Measurements from ENCODE around the gene CCDC107. TPM values are rescaled to one million over a fixed set of nuclear protein-coding genes. Genes with fewer than 3 reads are reported as not detected.
A peak's percentile ranks its signal among the peaks of the same experiment; 100 is the strongest.

The CCDC107 gene
- total and polyA plus RNA-seq, 7 donors, result 15.4 to 49.4 (median 27.9) TPM

GRCh38 chr9:35697486-35697885, 39.4 kb downstream of the CCDC107 start:
- no peaks in the 10 kb centered on the region for H3K27me3 ChIP-seq (ENCODE audit: insufficient read depth in 3 of 3, low read length in 2 of 3)
- 74 to 78% (median 77%) methylated on average over 14 of the region's 14 CpGs for WGBS, 3 donors
- ATAC-seq, result peak in 1 of 4 donors; percentile 4
- no peak for TF ChIP-seq CTCF (IDR thresholded peaks at IDR 0.05)
- H3K36me3 ChIP-seq (ENCODE audit: insufficient read depth in 1 of 2, low read depth in 1 of 2), result peaks cover 20 to 70% of the 10 kb centered on the region in 2 donors
- intact Hi-C loops (cut with DNase I), result loop anchor here (5.0 to 10.0 kb wide), 3 partner anchors 35 to 213 kb away; partner anchors contain the start of gene TESK1 (in 1 of the 2)
- no peaks in the 10 kb centered on the region for H3K9me3 ChIP-seq
- DNase-seq, result peak in 1 of 2 donors; percentile 59
- peaks cover 11% of the 10 kb centered on the region for H3K4me1 ChIP-seq
- no peak overlapping the region for H3K4me3 ChIP-seq
- no peak overlapping the region for H3K27ac ChIP-seq

GRCh38 chr9:35698231-35698630, 40.1 kb downstream of the CCDC107 start:
- 92 to 94% (median 93%) methylated on average over 5 of the region's 5 CpGs for WGBS, 3 donors
- DNase-seq (peak in 1 of 2 donors; percentile 27), ATAC-seq (no peak)
- Histone ChIP-seq H3K27me3 (ENCODE audit: insufficient read depth in 3 of 3, low read length in 2 of 3) (no peaks in the 10 kb centered on the region), H3K27ac (no peak overlapping the region), H3K4me1 (peaks cover 11% of the 10 kb centered on the region), H3K9me3 (no peaks in the 10 kb centered on the region), H3K4me3 (no peak overlapping the region), H3K36me3 (ENCODE audit: insufficient read depth in 1 of 2, low read depth in 1 of 2) (peaks cover 22 to 77% of the 10 kb centered on the region in 2 donors)
- intact Hi-C loops (cut with DNase I), result loop anchor here (2.0 to 10.0 kb wide), 4 partner anchors 27 to 213 kb away; partner anchors contain the start of gene TESK1 (in 1 of the 2)
- TF ChIP-seq CTCF (IDR thresholded peaks at IDR 0.05), result no peak

- intact Hi-C loops (cut with DNase I), result loop anchor here in 1 of 2 donors (10.0 kb wide), 1 partner anchor 295 kb away; no protein-coding TSS in a partner anchor
- H3K4me1 ChIP-seq, result peaks cover 8% of the 10 kb centered on the region
- no peak overlapping the region for H3K27ac ChIP-seq
- no peak for TF ChIP-seq CTCF (IDR thresholded peaks at IDR 0.05)
- no peaks in the 10 kb centered on the region for H3K9me3 ChIP-seq
- peaks cover 26 to 95% of the 10 kb centered on the region in 2 donors for H3K36me3 ChIP-seq (ENCODE audit: insufficient read depth in 1 of 2, low read depth in 1 of 2)
- H3K4me3 ChIP-seq, result no peak overlapping the region
- ATAC-seq, result no peak
- 87 to 92% (median 90%) methylated on average over 11 of the region's 11 CpGs for WGBS, 3 donors
- no peaks in the 10 kb centered on the region for H3K27me3 ChIP-seq (ENCODE audit: insufficient read depth in 3 of 3, low read length in 2 of 3)
- peak in 1 of 2 donors; percentile 24 for DNase-seq
Measured at GRCh38 chr9:35700031-35700430, 41.9 kb downstream of the CCDC107 start.

- no peak overlapping the region for H3K4me3 ChIP-seq
- H3K27me3 ChIP-seq (ENCODE audit: insufficient read depth in 3 of 3, low read length in 2 of 3), result no peaks in the 10 kb centered on the region
- H3K36me3 ChIP-seq (ENCODE audit: insufficient read depth in 1 of 2, low read depth in 1 of 2), result peaks cover 26 to 100% of the 10 kb centered on the region in 2 donors
- no peaks in the 10 kb centered on the region for H3K9me3 ChIP-seq
- H3K27ac ChIP-seq, result no peak overlapping the region
- DNase-seq, result no peak
- intact Hi-C loops (cut with DNase I), result loop anchor here in 1 of 2 donors (10.0 kb wide), 1 partner anchor 296 kb away; no protein-coding TSS in a partner anchor
- TF ChIP-seq CTCF (IDR thresholded peaks at IDR 0.05), result no peak
- peaks cover 3% of the 10 kb centered on the region for H3K4me1 ChIP-seq
- ATAC-seq, result no peak
Measured at GRCh38 chr9:35700942-35701341, 42.9 kb downstream of the CCDC107 start.

GRCh38 chr9:35702696-35703095, 44.6 kb downstream of the CCDC107 start:
- H3K4me1 ChIP-seq, result no peaks in the 10 kb centered on the region
- intact Hi-C loops (cut with DNase I), result loop anchor here in 1 of 2 donors (10.0 kb wide), 1 partner anchor 298 kb away; no protein-coding TSS in a partner anchor
- peaks cover 36 to 100% of the 10 kb centered on the region in 2 donors for H3K36me3 ChIP-seq (ENCODE audit: insufficient read depth in 1 of 2, low read depth in 1 of 2)
- H3K27ac ChIP-seq, result no peak overlapping the region
- H3K9me3 ChIP-seq, result no peaks in the 10 kb centered on the region
- 93 to 99% (median 96%) methylated on average over 7 of the region's 7 CpGs for WGBS, 3 donors
- no peak for TF ChIP-seq CTCF (IDR thresholded peaks at IDR 0.05)
- ATAC-seq (no peak), DNase-seq (peak in 1 of 2 donors; percentile 4)
- no peak overlapping the region for H3K4me3 ChIP-seq
- H3K27me3 ChIP-seq (ENCODE audit: insufficient read depth in 3 of 3, low read length in 2 of 3), result no peaks in the 10 kb centered on the region
